NB4 (cell line): Measurements from ENCODE around the gene LIMD2.

Experiments
- CTCF ChIP-seq: IDR thresholded peaks from one replicate; pipeline ENCODE4 v1.5.1; 2012; ENCODE audit warnings: low read depth, low read length
- MAX ChIP-seq: IDR thresholded peaks from 2 replicates; pipeline ENCODE4 v1.6.1; 2011; ENCODE audit warnings: low read depth, low read length
- MYC ChIP-seq: IDR thresholded peaks from 2 replicates; pipeline ENCODE4 v1.6.1; 2011; ENCODE audit warnings: low read depth, low read length
- POLR2A ChIP-seq: IDR thresholded peaks from 2 replicates; pipeline ENCODE4 v1.6.1; 2011; ENCODE audit warnings: mild to moderate bottlenecking; ENCODE audit not compliant: insufficient read length; ENCODE audit errors: extremely low read depth

GRCh38 chr17:63703029-63703428, 3.1 kb upstream of the LIMD2 start:
- TF ChIP-seq MAX (no peak), POLR2A (no peak), CTCF (no peak), MYC (no peak)
